Coronary artery (tissue), 2 donors: ENCODE data around the gene EMP2.
"Not testable (repeated sequence)": the region's sequence is repeated elsewhere in the genome, so short reads cannot be mapped to it uniquely, and the experiment has no call there.

Experiments used
- DNase-seq: peaks from one replicate; pipeline ENCODE4 v3.0.0-alpha.2; 2017; ENCODE audit warnings: low spot score
- H3K27ac ChIP-seq, 2 donors: fragments of 200-600 bp; sonication (generic); one replicate each; pipeline ENCODE4 v1.5.1; 2016 to 2019
- H3K4me3 ChIP-seq: fragments of 200-600 bp; sonication (generic); 2 replicates; pipeline ENCODE4 v1.5.1; 2016; ENCODE audit warnings: mild to moderate bottlenecking, moderate library complexity
- TF ChIP-seq, protein P1 (sequence below): fragments of 200-600 bp; sonication (generic); IDR thresholded peaks from one replicate; pipeline ENCODE4 v1.5.1; 2019; ENCODE audit warnings: antibody characterized with exemption

The EMP2 gene, protein sequence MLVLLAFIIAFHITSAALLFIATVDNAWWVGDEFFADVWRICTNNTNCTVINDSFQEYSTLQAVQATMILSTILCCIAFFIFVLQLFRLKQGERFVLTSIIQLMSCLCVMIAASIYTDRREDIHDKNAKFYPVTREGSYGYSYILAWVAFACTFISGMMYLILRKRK

DNA sequence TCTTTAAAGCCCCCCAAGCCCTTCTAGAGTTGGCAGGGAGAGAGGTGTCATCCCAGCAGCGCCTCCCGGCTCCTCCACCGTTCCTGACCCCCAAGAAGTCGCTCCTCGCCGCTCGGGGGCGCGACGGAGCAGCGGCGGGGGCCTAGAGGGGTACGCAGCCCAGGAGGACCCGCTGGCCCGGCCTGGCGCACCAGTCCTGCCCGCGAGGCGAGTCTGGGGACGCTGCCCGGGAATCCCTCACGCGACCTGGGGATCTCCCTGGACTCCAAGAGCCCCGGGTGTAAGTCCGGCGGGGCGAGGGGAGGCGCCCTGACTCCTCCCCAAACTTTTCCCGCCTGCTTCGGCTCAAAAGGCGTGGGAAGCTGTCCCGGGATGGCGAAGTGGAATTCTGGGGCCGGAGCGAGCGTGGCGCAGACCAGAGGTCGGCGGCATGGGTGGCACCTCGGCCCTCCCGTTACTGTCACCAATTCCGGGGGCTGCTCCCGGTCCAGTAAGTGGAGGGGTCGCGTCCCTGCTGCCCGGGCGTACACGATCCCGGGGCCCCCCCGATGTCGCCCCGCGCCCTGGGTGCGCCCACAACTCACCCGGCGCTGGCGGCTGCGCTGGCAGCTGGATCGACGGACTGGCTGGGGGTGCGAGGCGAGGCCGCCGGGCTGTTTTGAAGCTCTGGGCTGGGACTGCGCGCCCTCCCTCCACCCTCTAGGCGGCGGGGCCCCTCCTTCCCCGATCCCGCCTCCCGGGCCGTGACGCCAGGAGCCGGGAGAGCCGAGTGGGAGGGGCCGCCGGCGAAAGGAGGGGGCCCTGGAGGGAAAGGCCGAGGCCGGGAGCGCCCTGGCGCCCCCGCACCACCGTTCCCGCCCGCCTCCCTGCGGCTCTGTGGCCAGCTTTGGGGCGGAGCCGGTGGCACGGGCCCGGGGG lies at the start of gene EMP2:
EMP2 (minus strand) TSS at position 634 of the 918 bp plus-strand sequence. CDS start 32,981 bp downstream, outside the sequence.
- DNase-seq = peak; percentile 89
- TF ChIP-seq, protein P1, sequence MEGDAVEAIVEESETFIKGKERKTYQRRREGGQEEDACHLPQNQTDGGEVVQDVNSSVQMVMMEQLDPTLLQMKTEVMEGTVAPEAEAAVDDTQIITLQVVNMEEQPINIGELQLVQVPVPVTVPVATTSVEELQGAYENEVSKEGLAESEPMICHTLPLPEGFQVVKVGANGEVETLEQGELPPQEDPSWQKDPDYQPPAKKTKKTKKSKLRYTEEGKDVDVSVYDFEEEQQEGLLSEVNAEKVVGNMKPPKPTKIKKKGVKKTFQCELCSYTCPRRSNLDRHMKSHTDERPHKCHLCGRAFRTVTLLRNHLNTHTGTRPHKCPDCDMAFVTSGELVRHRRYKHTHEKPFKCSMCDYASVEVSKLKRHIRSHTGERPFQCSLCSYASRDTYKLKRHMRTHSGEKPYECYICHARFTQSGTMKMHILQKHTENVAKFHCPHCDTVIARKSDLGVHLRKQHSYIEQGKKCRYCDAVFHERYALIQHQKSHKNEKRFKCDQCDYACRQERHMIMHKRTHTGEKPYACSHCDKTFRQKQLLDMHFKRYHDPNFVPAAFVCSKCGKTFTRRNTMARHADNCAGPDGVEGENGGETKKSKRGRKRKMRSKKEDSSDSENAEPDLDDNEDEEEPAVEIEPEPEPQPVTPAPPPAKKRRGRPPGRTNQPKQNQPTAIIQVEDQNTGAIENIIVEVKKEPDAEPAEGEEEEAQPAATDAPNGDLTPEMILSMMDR = peak; percentile 57

GRCh38 chr16:10629592-10629963 lies 49.2 kb upstream of the EMP2 start:
- H3K4me3 ChIP-seq = no peak overlapping the region
- DNase-seq = no peak
- TF ChIP-seq, protein P1 = no peak
- no peak overlapping the region for H3K27ac ChIP-seq

More for the DNA sequence above, at the start of gene EMP2:
- peak within 1 kb of the TSS; percentile 96 for H3K4me3 ChIP-seq
- peak within 1 kb of the TSS; percentile 86 to 98 for H3K27ac ChIP-seq

DNA sequence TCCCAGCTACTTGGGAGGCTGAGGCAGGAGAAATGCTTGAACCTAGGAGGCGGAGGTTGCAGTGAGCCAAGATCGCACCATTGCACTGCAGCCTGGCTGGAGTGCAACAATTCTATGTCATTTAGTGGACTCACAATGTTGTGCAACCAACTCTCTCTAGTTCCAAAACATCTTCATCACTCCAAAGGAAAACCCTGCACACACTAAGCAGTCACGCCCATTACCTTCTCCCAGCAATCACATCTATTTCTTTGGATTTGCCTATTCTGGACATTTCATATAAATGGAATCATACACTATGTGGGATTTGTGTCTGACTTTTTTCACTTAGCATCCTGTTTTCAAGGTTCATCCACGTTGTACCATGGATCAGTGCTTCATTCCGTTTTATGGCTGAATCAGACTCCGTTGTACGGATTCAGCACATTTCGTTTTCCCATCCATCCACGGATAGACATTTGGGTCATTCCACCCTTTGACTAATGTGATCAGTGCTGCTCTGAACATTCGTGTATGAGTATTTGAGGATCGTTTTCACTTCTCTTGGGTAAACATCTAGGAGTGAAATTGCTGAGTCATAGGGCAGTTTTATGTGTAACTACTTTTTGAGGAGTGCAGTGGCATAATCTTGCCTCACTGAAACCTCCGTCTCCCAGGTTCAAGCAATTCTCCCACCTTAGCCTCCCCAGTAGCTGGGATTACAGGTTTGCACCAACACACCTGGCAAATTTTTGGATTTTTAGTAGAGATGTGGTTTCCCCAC lies 45.4 kb upstream of the EMP2 start:
- Histone ChIP-seq H3K27ac (no peak overlapping the region), H3K4me3 (no peak overlapping the region)
- TF ChIP-seq, protein P1 = no peak
- DNase-seq = no peak

- Histone ChIP-seq H3K4me3 (no peak overlapping the region), H3K27ac (no peak overlapping the region)
- no peak for DNase-seq
- TF ChIP-seq, protein P1 = no peak
These were observed 44.1 kb upstream of the EMP2 start for GRCh38 chr16:10624527-10624926.

DNA sequence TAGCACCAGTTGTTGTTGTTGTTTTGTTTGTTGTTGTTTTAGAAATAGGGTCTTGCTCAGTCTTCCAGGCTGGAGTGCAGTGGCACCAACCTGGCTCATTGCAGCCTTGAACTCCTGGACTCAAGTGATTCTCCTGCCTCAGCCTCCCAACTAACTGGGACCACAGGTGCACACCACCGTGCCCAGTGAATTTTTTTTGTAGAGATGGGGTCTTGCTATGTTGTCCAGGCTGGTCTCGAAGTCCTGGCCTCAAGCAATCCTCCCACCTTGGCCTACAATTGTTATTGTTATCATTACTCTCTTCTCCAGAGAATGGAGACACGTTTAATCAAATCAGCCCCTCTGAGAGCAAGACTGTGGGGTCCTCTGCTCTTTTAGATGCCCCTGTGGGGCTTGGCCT lies 42.7 kb upstream of the EMP2 start:
- Histone ChIP-seq H3K4me3 (no peak overlapping the region), H3K27ac (no peak overlapping the region)
- TF ChIP-seq, protein P1 = no peak
- DNase-seq = no peak

- TF ChIP-seq, protein P1 = no peak
- Histone ChIP-seq H3K4me3 (no peak overlapping the region), H3K27ac (no peak overlapping the region)
- DNase-seq = no peak
These were observed 41.9 kb upstream of the EMP2 start for GRCh38 chr16:10622036-10622921.

DNA sequence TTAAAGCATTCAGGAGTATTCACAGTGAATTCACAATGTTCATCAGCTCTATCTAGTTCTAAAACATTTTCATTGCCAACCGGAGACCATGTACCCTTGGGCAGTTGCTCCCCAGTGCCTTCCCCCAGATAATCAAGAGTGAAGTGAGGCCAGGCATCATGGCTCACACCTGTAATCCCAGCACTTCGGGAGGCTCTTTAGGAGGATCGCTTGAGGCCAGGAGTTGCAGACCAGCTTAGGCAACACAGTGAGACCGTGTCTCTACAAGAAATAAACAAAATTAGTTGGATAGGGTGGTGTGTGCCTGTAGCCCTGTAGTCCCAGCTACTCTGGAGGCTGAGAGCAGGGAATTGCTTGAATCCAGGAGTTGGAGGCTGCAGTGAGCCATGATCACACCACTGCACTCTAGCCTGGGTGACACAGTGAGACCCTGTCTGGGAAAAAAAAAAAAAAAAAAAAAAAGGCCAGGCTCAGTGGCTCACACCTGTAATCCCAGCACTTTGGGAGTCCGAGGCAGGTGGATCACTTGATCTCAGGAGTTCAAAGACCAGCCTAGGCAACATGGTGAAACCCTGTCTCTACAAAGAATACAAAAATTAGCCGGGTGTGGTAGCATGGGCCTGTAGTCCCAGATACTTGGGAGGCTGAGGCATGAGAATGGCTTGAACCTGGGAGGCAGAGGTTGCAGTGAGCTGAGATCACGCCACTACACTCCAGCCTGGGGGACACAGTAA lies 41.0 kb upstream of the EMP2 start:
- not testable (repeated sequence) for DNase-seq, H3K27ac ChIP-seq, H3K4me3 ChIP-seq
